Kidney epithelial cell (primary cell): ENCODE data around the gene CCL13. TPM values are rescaled to one million over a fixed set of nuclear protein-coding genes. Genes with fewer than 3 reads are reported as not detected.
"Not testable (repeated sequence)": the region's sequence is repeated elsewhere in the genome, so short reads cannot be mapped to it uniquely, and the experiment has no call there.

Experiments used
- DNase-seq: peaks from one replicate; pipeline ENCODE4 v3.0.0-alpha.2; 2010; ENCODE audit warnings: low read depth
- H3K27me3 ChIP-seq: 2 replicates; pipeline ENCODE4 v1.6.0; 2011; ENCODE audit warnings: low read length; ENCODE audit not compliant: control insufficient read depth, insufficient read depth
- H3K36me3 ChIP-seq: 2 replicates; pipeline ENCODE4 v1.5.1; 2011; ENCODE audit warnings: low read length; ENCODE audit not compliant: control insufficient read depth, insufficient read depth
- H3K4me3 ChIP-seq: 2 replicates; pipeline ENCODE4 v1.5.1; 2011; ENCODE audit warnings: low read depth, mild to moderate bottlenecking, control low read depth, low read length
- CTCF ChIP-seq: IDR thresholded peaks from 2 replicates; pipeline ENCODE4 v1.5.1; 2011; ENCODE audit warnings: mild to moderate bottlenecking, moderate library complexity, low read length, control low read depth, inconsistent platforms; ENCODE audit not compliant: insufficient read depth, poor library complexity, severe bottlenecking
- total RNA-seq: library from RNA; depleted of rRNA; stranded (reverse); fragments of >200 nt; gene quantifications from 2 replicates; pipeline ENCODE4 v1.2.3, GENCODE V29; 2015

The CCL13 gene
- total RNA-seq, 1 donor from 2014 or later, result not detected

GRCh38 chr17:34314279-34314678 is 42.0 kb upstream of the CCL13 start:
- H3K36me3 ChIP-seq, result no peaks in the 10 kb centered on the region
- no peak for DNase-seq
- H3K4me3 ChIP-seq, result no peak overlapping the region
- no peaks in the 10 kb centered on the region for H3K27me3 ChIP-seq
- TF ChIP-seq CTCF, result no peak

GRCh38 chr17:34318474-34318873 is 37.8 kb upstream of the CCL13 start:
- no peak overlapping the region for H3K4me3 ChIP-seq
- no peaks in the 10 kb centered on the region for H3K27me3 ChIP-seq
- no peaks in the 10 kb centered on the region for H3K36me3 ChIP-seq
- TF ChIP-seq CTCF, result no peak
- no peak for DNase-seq

- no peaks in the 10 kb centered on the region for H3K27me3 ChIP-seq
- no peak for TF ChIP-seq CTCF
- H3K36me3 ChIP-seq, result no peaks in the 10 kb centered on the region
- no peak within 1 kb of the TSS for H3K4me3 ChIP-seq
- DNase-seq, result no peak
Observed at GRCh38 chr17:34319039-34319483, 37.2 kb upstream of the CCL13 start, which contains the start of gene CCL8. Gene CCL8, plus strand, starts transcription at chr17:34319435. Its CDS starts 67 bp downstream, at chr17:34319502.

GRCh38 chr17:34321964-34322363 is 34.3 kb upstream of the CCL13 start:
- no peak overlapping the region for H3K4me3 ChIP-seq
- TF ChIP-seq CTCF, result no peak
- no peak for DNase-seq
- no peaks in the 10 kb centered on the region for H3K36me3 ChIP-seq
- H3K27me3 ChIP-seq, result no peaks in the 10 kb centered on the region

- not testable (repeated sequence) for H3K36me3 ChIP-seq, H3K27me3 ChIP-seq, H3K4me3 ChIP-seq, DNase-seq
Observed at GRCh38 chr17:34327580-34327979, 28.7 kb upstream of the CCL13 start.

GRCh38 chr17:34337701-34338100 is 18.6 kb upstream of the CCL13 start:
- Histone ChIP-seq H3K27me3 (no peaks in the 10 kb centered on the region), H3K4me3 (no peak overlapping the region), H3K36me3 (no peaks in the 10 kb centered on the region)
- DNase-seq, result no peak
- TF ChIP-seq CTCF, result no peak
